GM18907 (cell line): ENCODE data around the gene PLD1.
"Not testable (repeated sequence)": the region's sequence is repeated elsewhere in the genome, so short reads cannot be mapped to it uniquely, and the experiment has no call there.

Source experiments
- ATAC-seq: cut with Tn5 transposase; IDR thresholded peaks from one replicate; pipeline ENCODE4 v1.9.1; 2021; ENCODE audit warnings: mild to moderate bottlenecking, moderate library complexity; ENCODE audit not compliant: unreplicated experiment

The PLD1 gene

DNA sequence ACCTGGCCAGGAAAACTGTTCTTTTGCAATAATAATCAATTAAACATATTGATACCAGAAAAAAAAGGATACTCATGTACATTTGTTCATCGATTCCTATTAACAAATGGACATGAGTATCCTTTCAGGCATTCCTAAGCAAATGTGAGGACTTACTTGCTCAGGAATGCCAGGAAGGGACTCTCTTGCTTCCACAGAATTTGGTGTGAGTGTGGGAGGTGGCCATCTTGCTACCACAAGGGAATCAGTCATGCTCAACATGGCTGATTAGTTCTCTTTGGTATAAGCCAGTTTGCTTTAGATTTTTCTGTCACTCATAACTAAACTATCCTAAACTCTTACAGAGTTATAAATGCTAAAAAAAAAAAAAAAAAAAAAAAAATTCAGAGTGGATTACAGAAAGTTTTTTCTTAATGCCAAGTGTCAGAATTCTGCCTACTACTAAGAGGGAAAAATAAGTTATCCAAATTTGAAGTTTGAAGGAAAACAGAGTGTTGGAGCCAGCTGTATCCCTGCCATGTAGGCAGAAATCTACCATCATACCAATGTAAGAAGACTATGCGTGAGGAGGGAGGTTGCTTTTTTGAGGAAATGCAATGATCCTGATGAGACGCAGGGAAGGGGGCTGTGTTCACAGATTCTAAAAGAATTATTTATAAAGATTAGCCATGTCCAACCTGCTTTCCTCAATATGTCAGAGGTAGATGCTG, 98.7 kb downstream of the PLD1 start:
- ATAC-seq = no peak

DNA sequence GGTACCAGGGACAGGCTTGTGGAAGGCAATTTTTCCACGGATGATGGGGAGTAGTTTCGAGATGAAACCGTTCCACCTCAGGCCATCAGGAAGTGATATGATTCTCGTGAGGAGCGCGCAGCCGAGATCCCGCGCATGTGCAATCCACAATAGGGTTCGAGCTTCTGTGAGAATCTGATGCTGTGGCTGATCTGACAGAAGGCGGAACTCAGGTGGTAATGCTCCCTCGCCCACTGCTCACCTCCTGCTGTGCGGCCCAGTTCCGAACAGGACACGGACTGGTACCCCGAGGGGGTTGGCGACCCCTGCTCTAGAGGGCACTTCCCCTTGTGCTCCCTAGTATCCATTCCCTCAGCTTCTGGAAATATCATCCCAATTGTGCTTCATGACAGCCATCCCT, 99.9 kb downstream of the PLD1 start:
- ATAC-seq = no peak

DNA sequence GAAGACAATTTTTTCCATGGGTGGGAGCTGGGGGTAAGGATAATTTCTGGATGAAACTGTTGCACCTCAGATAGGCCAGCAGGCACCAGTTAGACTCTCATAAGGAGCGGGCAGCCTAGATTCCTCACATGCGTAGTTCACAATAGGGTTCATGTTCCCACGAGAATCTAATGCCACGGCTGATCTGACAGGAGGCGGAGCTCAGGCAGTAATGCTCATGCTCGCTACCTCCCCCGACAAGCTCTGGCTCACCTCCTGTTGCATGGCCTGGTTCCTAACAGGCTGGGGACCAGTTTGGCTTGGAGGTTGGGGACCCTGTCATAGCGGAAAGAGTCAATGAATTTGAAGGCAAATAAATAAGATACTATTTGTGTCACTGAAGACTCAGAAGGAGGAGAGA, 105.5 kb downstream of the PLD1 start:
- no peak for ATAC-seq

DNA sequence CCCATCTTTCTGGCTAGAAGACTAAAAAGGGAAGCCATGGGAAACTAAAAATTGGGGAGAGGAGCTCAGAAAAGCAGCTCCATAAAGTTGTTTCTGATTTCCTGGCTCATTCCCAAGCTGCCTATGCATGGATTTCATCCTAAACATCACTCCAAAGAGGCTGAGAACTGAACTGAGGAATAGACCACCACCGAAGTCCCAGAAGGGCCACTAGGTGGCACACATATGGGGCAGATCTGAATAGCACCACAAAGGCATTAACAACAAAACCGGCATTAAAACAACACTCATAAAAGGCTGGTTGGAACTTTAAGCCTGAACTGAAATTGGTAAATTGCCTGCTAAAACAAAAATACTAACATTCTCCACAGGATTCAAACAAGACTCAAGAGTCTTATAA, 106.3 kb downstream of the PLD1 start:
- no peak for ATAC-seq

DNA sequence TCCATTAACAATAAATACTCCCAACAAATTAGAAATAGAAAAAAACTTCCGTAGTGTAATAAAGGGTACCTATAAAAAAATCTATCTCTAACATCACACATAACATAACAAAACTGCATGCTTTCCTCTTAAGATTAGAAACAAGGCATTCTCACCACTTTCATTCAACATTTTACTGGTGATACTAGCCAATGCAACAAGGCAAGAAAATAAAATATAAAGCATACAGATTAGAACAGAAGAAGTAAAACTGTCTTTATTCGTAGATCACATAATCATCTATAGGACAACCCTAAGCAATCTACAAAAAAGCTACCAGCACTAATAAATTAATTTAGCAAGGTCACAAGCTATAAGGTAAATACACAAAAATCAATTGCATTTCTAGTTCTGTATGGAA, 107.1 kb downstream of the PLD1 start:
- ATAC-seq = no peak

DNA sequence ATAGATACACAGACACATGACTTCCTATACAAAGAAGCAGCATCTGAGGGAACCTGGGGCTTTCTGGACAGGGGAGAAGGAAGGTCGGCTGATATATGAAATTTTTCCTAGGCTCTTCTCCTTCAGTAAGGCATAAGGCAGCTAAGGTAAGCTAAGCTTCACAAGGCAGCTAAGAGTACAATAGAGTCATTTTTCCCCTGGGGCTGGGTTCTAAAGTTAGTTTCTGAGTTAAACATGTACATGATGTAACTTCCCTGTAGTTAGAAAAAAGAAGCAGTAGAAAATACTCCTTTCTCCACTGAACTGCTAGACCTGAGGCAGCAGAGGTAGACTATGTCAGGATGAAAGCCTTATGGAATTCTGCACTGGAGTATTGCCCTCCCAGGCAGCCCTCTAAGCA, 109.6 kb downstream of the PLD1 start:
- ATAC-seq = no peak

DNA sequence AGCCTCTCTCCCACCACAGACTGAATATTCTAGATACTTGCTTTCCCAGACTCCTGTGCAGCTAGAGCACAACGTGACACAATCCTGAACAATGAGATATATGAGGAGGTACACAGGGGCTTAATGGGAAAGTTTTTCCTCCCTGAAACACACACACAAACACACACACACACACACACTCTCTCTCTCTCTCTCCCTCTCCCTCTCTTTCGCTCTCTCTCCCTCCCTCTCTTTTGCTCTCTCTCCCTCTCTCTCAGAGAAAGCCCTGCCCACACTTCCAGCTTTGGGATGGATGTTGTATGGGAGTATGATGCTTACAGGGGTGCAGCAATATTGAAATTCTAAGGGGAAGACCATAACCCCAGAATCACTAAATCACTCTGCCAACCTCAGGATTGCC, 110.1 kb downstream of the PLD1 start:
- no peak for ATAC-seq

DNA sequence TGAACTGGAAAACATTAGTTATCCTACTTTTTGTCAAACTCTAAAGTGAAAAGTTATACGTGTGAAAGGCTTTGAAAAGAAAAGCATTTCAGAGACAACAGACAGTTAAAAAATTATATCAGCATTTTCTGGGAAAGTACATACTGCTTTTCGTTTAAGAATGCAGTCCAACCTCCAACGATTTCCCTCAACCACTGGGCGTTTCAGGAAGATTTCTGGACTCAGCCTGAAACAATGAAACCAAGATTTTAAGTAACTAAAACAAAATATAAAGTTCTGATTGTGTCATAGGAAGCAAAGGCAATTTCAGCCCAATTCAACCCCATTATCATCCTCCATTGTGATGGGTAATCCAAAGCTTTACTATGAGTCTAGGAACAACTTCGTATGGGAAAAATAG, 110.7 kb downstream of the PLD1 start:
- no peak for ATAC-seq

DNA sequence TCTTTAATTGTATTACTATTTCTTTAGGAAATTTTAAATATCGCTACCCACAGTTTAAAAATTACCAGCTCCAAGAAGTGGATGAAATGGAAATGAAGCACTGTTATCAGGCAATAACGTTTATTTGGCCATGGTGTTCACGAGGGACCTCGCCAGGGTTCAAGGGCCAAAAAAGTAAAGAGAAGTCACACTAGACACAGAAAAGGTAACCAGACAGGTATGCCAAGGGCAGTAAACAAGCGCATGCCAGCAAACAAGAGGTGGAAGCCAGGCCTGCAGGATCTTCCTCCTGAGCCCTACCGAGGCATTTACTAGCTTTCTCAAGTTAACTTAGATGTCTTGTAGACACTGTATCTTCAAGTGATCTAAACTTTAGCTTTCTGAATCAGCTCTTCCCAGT, 113.5 kb downstream of the PLD1 start:
- no peak for ATAC-seq

DNA sequence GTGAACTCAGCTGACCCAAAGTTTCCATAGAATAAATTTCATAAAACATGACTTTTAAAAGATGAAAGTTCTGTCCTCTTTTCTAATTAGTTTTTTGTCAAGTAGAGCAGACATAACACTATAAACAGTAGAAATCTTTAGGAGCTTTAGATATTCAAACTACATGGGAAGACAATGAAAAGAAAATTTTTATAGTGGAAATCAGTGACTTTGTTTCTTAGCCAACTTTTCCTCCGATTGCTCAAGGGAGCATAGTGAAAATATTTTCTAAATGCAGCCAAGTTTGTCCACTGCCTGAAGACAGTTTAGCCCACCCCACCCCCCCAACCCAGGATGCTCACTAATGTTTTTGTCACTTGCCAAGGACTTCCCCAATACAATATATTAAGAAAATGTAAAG, 114.9 kb downstream of the PLD1 start:
- no peak for ATAC-seq

DNA sequence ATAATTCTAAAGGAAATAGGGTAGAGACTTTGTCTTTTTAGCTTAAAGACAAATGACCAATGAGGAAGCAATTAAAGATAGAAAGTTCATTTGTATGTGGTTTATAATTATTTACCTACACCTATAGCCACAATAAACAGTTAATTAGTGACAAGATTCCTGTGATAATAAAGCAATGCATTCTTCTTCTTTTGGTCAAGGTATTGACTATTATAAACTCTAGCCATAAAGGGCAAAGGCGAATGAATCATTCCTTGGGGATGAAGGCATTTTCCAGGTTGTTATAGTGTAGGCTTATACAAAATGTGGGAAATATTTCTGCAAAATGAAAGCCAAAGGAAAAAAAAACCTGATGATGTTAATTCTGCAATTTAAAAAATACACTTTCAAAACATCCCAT, 115.4 kb downstream of the PLD1 start:
- no peak for ATAC-seq

DNA sequence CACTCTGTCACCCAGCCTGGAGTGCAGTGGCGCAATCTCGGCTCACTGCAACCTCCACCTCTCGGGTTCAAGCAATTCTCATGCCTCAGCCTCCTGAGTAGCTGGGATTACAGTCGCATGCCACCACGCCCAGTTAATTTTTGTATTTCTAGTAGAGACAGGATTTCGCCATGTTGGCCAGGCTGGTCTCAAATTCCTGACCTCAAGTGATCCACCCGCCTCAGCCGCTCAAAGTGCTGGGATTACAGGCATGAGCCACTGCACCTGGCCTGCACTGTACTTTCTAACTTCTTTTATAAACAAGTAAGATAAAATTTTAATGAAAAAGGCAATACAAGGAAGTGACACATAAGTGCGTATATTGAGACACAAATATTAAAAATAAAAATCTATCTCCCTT, 117.7 kb downstream of the PLD1 start:
- not testable (repeated sequence) for ATAC-seq

DNA sequence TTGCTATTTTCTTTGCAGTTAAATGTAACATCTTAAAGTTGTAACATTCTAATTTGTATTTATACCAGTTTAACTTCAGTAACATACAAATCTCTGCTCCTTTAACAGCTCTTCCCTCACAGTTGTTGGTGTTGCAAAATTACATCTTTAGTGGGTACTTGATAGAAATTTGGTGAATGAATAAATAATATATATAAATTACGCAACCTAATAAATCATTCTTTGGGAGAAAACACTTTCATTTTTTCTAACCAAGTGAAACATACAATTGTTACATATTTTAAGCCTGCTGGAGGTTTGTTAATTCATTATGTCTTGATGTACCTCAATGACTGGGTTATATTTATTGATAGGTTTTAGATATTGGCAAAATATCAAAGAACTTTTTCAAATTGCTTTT, 118.8 kb downstream of the PLD1 start:
- no peak for ATAC-seq

DNA sequence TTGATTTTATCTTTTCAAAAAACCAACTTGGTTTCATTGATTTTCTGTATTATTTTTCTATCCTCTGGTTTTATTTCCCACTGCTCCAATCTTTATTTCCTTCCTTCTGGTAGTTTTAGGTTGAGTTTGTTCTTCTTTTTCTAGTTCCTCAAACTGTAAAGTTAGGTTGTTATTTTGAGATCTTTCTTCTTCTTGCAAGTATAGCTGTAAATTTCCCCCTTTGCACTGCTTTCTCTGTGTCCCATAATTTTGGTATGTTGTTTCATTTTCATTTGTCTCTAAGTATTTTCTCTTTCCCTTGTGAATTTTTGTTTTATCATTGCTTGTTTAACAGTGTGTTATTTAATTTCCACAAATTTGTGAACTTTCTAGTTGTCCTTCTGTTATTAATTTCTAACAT, 120.0 kb downstream of the PLD1 start:
- ATAC-seq = no peak

DNA sequence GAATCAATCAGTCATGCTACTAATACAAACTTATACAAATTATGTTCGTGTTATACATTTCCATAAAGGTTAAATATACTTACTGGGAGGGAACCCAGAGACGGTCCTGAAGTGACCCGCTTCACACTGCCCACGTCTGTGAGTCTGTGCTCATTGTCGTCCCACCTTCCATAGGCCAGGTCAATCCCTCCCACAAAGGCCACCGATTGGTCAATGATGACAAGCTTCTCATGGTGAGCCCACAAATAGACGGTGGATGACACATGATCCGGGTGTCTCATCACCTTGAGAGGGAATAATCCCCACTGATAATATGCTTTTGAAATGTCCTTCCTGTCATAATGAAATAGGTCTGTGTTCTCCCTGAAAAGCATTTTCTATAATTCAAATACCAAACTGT, 121.7 kb downstream of the PLD1 start:
- no peak for ATAC-seq

DNA sequence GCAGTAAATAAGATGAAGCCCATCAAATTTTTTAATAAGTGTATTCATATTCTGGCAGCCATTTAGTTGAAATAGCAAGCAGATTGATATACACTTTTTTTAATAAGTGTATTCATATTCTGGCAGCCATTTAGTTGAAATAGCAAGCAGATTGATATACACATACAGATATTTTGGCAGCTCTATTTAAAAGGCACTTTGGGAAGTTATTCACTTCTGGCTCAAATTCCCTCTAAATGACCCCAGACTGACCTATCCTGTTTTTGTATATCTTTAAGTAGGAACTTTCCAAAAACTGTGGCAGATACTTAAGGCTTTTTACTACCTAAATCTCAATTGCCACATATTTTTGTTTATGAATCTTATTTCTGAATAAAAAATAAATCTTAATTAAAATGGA, 122.3 kb downstream of the PLD1 start:
- ATAC-seq = no peak

DNA sequence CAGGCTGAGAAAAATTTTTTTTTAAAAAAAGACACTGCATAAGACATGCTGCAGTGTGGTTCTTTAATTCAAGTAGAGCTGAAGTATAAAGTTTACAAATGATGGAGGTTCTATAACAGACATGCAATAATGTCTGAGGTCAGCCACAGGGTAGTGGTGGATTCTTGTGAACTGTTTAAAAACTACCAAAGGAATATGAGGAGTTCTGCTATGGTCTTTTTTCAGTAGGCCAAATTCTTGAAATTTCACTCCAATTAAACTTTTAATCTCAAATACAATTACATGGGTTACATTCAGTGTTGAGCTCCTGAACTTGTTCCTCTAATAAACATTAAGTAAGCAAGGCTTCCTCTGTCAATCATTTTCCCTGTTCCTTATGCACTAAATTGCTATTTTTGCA, 122.7 kb downstream of the PLD1 start:
- ATAC-seq = no peak

DNA sequence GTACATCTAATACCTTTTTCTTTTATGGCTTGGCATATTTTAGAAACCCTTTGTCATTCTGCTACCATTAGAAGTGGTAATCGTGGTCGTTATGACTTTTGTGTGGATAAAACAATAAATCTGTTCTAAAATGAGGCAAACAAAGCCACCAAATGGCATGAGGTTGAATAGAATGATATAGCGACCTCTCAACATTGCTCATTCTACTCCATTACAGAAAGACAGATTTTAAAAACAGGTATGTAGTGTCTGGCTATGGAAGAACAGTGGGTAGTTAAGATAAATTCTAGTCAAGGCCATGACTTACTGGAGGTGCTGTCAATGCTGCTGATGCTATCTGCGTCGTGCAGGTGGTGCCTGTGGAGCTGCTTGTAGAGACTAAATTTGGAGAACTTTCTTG, 123.2 kb downstream of the PLD1 start:
- no peak for ATAC-seq

DNA sequence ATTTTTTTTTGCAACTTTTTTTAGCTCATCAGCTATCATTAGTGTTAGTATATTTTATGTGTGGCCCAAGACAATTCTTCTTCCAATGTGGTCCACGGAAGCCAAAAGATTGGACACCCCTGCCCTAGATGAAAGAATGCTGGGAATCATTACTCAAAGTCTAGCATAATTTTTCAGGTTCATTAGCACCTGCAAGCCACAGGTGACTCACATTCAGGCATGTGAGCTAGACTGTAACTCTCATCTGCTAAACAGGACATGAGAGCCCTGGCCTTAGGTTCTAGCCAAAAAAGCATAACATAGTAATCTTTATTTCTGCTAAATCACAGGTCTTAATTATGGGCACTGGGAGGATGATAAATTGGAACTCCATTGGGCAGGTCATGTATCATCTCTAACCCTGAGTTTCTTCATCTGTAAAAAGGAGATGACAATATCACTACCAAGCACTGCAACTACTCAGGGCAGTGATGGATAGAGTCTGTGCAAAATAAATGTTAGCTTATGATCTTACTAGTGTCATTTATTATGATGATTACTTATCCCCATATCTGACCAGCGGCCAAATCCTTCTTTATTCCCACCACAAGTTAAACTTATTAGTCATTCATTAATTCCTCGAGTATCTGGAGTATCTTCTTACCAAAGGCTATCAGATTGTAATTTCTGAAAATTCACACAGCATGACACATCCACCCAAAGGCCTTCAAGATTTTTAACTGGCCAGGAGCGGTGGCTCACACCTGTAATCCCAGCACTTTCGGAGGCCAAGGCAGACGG, 125.0 kb downstream of the PLD1 start:
- no peak for ATAC-seq

DNA sequence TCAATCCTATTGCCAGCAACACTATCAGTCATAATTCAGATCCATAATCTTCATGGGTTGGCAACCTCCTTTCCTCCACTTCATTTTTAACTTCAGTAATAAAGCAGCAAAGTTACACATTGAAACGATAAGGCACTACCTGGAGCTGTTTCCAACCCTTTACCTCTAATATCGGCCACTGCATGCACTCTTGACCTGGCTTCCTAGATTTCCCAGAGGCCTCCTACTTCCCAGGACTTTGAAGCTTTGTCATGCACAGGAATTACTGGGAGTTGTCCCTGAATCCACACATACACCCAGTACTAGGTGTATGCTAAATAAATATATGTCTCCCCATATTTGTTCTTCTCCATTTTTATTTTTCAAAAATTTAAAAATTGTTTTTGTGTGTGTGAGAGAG, 126.1 kb downstream of the PLD1 start:
- ATAC-seq = no peak

DNA sequence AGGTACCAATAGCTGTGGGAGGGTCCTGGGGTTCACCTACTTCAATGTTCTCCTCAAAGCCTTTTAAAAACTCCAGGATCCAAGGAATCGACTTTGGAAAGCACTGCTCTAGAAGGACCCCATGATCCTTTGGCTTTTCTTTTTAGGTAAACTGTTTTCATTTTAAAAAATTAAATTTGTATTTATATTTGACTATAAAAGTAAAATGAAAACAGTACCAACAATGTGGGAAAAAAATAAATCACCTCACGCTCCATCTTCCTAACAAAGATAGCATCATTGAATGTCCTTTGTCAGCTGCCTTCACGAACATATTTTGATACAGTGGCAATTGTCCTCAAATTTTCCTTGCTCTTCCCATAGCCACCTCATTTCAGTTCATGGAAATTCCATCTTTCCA, 127.5 kb downstream of the PLD1 start:
- no peak for ATAC-seq

DNA sequence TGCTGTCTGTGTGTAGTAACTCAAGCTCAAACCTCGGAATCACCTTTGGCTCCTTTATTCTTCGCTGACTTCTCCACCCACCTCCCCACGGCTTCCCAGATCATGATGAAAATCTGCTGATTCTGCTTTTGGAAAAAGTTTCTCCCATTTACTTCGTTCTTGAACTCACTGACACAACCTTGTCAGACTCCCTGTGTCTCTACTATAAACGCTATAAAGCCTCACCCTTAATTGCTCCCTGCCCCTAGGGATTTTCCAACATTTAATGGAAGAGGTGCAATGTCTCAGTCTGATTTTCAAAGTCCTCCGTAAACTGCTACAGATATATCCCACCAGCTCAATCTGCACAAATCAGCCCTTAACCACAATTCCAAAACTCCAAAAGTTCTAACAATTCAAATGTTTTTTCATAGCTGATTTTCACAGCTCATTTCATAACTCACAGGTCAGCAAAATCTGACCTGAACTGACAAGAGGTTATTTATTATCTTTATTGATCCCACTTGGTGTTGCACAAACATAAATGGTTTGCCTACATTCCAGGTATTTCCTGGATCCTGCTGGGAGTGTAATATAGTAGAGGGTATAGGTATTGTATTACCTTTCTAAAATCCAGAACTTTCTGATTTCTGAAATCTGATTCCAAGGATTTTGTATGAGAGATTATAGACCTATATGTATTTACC, 129.4 kb downstream of the PLD1 start:
- ATAC-seq = no peak
